ENCODE data around the gene ZNF543. TPM values are rescaled to one million over a fixed set of nuclear protein-coding genes. Genes with fewer than 3 reads are reported as not detected.

The ZNF543 gene
- total RNA-seq, 1 experiment from 2014 or later, result 8.4 TPM

DNA sequence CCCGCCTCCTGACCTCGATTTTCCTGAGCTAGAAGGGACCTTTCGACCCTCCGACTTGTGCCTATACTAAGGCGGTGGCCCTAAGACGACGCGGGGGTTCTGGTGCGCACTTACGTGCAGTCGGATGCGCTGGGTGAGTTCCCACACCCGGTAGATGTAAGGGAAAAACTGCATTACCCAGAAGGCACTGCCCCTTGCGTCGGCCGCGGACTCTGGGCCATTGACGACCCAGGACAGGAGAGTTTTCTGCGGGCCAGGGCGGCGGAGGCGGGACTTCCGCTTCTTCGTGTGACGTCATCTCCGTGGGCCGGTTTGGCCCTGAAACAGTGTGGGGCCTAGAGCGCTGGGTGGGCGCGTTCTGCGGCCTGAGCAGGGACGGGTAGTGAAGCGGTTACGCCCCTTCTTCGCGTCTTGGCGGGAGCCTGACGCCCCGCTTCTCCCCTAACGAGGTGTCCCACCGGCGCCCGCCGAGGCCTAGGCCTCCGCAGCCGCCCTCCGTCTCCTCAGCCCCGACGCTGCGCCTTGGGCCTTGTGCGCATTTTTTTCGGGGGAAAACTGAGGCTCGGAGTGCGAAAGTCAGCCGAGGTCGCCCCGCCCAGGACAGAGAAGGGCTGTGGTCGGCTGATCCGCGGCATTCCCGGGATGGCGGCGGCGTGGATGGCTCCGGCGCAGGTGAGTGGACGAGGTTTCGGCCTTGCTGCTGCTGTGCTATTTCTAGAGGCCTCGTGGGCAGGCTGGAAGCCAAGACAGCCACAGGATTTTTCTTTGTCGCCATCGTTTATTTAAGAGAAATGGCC, 39.9 kb upstream of the ZNF543 start, which contains the start of gene ZNF460:
Gene ZNF460 (plus strand): TSS at position 321 of the 797 bp plus-strand sequence. CDS start 322 bp downstream, at position 643.
- H3K9me3 Mint-ChIP-seq, result no peaks in the 10 kb centered on the region
- TF ChIP-seq PRRX2 (CRISPR knock-in tag; IDR thresholded peaks at IDR 0.05) (no peak), FOXP1 (CRISPR knock-in tag; IDR thresholded peaks at IDR 0.05; ENCODE audit: borderline replicate concordance) (peak; percentile 58; the same call in 1 of the 2 replicates), E2F1 (CRISPR knock-in tag; IDR thresholded peaks at IDR 0.05) (0 out of 2 replicates have a peak, but pooled peaks have one; percentile 38), SOX15 (CRISPR knock-in tag; IDR thresholded peaks at IDR 0.05) (no peak), IRF2 (CRISPR knock-in tag; IDR thresholded peaks at IDR 0.05; ENCODE audit: borderline replicate concordance, low read depth) (no peak), ZNF281 (CRISPR knock-in tag; IDR thresholded peaks at IDR 0.05) (no peak), ZBTB21 (CRISPR knock-in tag; IDR thresholded peaks at IDR 0.05; ENCODE audit: borderline replicate concordance) (no peak), SP1 (CRISPR knock-in tag; conservative IDR thresholded peaks at IDR 0.05) (peak; percentile 84), MXD4 (CRISPR knock-in tag; IDR thresholded peaks at IDR 0.05; ENCODE audit: borderline replicate concordance) (no peak), NR2C2 (CRISPR knock-in tag; IDR thresholded peaks at IDR 0.05) (no peak), ELF4 (CRISPR knock-in tag; IDR thresholded peaks at IDR 0.05; ENCODE audit: low read depth) (no peak), AR (CRISPR knock-in tag; IDR thresholded peaks at IDR 0.05) (0 out of 2 replicates have a peak, but pooled peaks have one; percentile 29), CREM (CRISPR knock-in tag; IDR thresholded peaks at IDR 0.05) (peak; percentile 96), GABPB1 (CRISPR knock-in tag; IDR thresholded peaks at IDR 0.05) (peak; percentile 80)
- TF ChIP-seq, protein P1, sequence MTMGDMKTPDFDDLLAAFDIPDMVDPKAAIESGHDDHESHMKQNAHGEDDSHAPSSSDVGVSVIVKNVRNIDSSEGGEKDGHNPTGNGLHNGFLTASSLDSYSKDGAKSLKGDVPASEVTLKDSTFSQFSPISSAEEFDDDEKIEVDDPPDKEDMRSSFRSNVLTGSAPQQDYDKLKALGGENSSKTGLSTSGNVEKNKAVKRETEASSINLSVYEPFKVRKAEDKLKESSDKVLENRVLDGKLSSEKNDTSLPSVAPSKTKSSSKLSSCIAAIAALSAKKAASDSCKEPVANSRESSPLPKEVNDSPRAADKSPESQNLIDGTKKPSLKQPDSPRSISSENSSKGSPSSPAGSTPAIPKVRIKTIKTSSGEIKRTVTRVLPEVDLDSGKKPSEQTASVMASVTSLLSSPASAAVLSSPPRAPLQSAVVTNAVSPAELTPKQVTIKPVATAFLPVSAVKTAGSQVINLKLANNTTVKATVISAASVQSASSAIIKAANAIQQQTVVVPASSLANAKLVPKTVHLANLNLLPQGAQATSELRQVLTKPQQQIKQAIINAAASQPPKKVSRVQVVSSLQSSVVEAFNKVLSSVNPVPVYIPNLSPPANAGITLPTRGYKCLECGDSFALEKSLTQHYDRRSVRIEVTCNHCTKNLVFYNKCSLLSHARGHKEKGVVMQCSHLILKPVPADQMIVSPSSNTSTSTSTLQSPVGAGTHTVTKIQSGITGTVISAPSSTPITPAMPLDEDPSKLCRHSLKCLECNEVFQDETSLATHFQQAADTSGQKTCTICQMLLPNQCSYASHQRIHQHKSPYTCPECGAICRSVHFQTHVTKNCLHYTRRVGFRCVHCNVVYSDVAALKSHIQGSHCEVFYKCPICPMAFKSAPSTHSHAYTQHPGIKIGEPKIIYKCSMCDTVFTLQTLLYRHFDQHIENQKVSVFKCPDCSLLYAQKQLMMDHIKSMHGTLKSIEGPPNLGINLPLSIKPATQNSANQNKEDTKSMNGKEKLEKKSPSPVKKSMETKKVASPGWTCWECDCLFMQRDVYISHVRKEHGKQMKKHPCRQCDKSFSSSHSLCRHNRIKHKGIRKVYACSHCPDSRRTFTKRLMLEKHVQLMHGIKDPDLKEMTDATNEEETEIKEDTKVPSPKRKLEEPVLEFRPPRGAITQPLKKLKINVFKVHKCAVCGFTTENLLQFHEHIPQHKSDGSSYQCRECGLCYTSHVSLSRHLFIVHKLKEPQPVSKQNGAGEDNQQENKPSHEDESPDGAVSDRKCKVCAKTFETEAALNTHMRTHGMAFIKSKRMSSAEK (CRISPR knock-in tag; IDR thresholded peaks at IDR 0.05; ENCODE audit: borderline replicate concordance), result no peak; the same call in 1 of the 2 replicates
- TF ChIP-seq, protein P2, sequence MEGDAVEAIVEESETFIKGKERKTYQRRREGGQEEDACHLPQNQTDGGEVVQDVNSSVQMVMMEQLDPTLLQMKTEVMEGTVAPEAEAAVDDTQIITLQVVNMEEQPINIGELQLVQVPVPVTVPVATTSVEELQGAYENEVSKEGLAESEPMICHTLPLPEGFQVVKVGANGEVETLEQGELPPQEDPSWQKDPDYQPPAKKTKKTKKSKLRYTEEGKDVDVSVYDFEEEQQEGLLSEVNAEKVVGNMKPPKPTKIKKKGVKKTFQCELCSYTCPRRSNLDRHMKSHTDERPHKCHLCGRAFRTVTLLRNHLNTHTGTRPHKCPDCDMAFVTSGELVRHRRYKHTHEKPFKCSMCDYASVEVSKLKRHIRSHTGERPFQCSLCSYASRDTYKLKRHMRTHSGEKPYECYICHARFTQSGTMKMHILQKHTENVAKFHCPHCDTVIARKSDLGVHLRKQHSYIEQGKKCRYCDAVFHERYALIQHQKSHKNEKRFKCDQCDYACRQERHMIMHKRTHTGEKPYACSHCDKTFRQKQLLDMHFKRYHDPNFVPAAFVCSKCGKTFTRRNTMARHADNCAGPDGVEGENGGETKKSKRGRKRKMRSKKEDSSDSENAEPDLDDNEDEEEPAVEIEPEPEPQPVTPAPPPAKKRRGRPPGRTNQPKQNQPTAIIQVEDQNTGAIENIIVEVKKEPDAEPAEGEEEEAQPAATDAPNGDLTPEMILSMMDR (IDR thresholded peaks at IDR 0.05), result no peak
- TF ChIP-seq, protein P3, sequence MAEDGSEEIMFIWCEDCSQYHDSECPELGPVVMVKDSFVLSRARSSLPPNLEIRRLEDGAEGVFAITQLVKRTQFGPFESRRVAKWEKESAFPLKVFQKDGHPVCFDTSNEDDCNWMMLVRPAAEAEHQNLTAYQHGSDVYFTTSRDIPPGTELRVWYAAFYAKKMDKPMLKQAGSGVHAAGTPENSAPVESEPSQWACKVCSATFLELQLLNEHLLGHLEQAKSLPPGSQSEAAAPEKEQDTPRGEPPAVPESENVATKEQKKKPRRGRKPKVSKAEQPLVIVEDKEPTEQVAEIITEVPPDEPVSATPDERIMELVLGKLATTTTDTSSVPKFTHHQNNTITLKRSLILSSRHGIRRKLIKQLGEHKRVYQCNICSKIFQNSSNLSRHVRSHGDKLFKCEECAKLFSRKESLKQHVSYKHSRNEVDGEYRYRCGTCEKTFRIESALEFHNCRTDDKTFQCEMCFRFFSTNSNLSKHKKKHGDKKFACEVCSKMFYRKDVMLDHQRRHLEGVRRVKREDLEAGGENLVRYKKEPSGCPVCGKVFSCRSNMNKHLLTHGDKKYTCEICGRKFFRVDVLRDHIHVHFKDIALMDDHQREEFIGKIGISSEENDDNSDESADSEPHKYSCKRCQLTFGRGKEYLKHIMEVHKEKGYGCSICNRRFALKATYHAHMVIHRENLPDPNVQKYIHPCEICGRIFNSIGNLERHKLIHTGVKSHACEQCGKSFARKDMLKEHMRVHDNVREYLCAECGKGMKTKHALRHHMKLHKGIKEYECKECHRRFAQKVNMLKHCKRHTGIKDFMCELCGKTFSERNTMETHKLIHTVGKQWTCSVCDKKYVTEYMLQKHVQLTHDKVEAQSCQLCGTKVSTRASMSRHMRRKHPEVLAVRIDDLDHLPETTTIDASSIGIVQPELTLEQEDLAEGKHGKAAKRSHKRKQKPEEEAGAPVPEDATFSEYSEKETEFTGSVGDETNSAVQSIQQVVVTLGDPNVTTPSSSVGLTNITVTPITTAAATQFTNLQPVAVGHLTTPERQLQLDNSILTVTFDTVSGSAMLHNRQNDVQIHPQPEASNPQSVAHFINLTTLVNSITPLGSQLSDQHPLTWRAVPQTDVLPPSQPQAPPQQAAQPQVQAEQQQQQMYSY (CRISPR knock-in tag; IDR thresholded peaks at IDR 0.05), result no peak
- TF ChIP-seq, protein P4, sequence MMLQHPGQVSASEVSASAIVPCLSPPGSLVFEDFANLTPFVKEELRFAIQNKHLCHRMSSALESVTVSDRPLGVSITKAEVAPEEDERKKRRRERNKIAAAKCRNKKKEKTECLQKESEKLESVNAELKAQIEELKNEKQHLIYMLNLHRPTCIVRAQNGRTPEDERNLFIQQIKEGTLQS (CRISPR knock-in tag; conservative IDR thresholded peaks at IDR 0.05), result no peak

More for the DNA sequence above, 39.9 kb upstream of the ZNF543 start, which contains the start of gene ZNF460:
- H3K27ac Mint-ChIP-seq, result no peak within 1 kb of the TSS; the same call in none of the 2 replicates
- ChIA-PET CTCF (no interaction called here), POLR2A (interaction anchor here (0.5 kb wide), 1 partner anchor 864 kb away, joined by 7 read pairs; no protein-coding TSS in a partner anchor)
- H3K4me3 Mint-ChIP-seq, result no peak within 1 kb of the TSS
- H3K4me1 Mint-ChIP-seq, result peaks cover 14% of the 10 kb centered on the region
- H3K36me3 Mint-ChIP-seq, result peaks cover 12% of the 10 kb centered on the region
- H3K27me3 Mint-ChIP-seq (ENCODE audit: low read depth), result no peaks in the 10 kb centered on the region; the same call in 1 of the 2 replicates
- peak; percentile 97 for DNase-seq (ENCODE audit: low spot score)
- peak; percentile 95 for ATAC-seq

All from WTC11 (cell line).